ENCODE results near the gene ZNF654.

ZNF654 gene

DNA sequence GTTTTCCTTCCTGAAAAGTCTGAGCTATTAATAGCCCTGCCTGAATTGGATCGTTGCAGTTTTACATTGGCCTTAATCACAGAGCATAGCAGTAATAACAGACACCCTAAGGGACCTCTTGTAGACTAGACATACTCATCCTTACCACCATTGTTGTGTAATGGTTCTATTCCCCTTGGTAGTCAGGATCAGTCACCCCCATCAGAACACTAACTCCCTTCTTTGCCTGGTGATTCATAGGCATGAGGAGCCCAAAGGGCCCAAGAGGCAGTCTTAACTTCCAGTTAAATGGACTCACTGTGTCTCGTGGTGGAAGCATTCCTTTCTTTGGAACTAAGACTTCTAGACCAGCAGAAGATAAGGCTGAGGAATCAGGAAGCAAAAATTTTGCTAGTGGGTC lies 20.5 kb upstream of the ZNF654 start:
- peak; percentile 78 for DNase-seq (ENCODE audit: low read depth)
- TF ChIP-seq CTCF (conservative IDR thresholded peaks at IDR 0.05; ENCODE audit: low read depth, low read length) = no peak
- no peak overlapping the region for H3K4me3 ChIP-seq (ENCODE audit: low read depth, low read length)

DNA sequence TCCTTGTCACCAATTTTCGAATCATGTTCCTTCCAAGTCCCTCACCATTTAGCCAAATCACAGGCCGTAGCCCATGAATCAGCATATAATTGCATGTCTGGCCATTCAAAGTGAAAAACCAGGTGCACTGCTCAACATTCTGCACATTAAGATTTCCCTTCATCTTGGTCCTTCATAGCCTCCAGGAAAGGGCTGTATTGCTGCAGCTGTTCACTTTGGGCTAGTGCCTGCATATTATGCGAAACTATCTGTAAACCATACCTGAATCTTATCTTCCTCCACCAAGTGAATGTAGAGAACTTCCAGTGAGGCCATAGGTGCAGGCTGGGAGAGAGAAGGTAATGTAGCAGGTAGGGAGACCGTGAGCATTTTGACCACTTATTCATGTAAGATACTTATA lies 18.5 kb upstream of the ZNF654 start:
- no peak for TF ChIP-seq CTCF (conservative IDR thresholded peaks at IDR 0.05; ENCODE audit: low read depth, low read length)
- H3K4me3 ChIP-seq (ENCODE audit: low read depth, low read length) = no peak overlapping the region
- no peak for DNase-seq (ENCODE audit: low read depth)

GRCh38 chr3:88041005-88041404 lies 18.1 kb upstream of the ZNF654 start:
- TF ChIP-seq CTCF (conservative IDR thresholded peaks at IDR 0.05; ENCODE audit: low read depth, low read length) = no peak
- no peak overlapping the region for H3K4me3 ChIP-seq (ENCODE audit: low read depth, low read length)

DNA sequence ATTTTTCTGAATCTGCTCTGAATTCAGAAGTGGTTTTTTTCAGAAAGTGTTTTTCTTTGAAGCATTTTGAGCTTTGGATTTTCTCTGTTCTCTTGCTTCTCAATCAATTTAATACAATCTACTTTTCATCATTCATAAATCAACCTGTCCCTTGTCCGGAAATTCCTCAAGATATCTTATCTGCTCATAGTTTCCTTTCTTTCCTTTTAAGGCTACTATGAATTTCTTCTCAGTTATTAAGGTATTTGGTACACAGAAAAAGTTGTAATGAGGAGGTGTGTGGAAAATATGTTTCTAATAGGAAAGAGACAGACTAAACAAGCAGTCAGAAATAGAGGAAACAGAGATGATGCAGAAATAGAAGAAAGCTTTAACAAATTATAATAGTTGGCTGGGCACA lies 14.6 kb upstream of the ZNF654 start:
- no peak for DNase-seq (ENCODE audit: low read depth)
- H3K4me3 ChIP-seq (ENCODE audit: low read depth, low read length) = no peak overlapping the region
- no peak for TF ChIP-seq CTCF (conservative IDR thresholded peaks at IDR 0.05; ENCODE audit: low read depth, low read length)

More at GRCh38 chr3:88041005-88041404, 18.1 kb upstream of the ZNF654 start:
- DNase-seq (ENCODE audit: low read depth) = no peak

- H3K4me3 ChIP-seq (ENCODE audit: low read depth, low read length) = no peak overlapping the region
- TF ChIP-seq CTCF (conservative IDR thresholded peaks at IDR 0.05; ENCODE audit: low read depth, low read length) = no peak
- no peak for DNase-seq (ENCODE audit: low read depth)
Measured at GRCh38 chr3:88046766-88047165, 12.3 kb upstream of the ZNF654 start.

- peak overlapping the region; percentile 86 for H3K4me3 ChIP-seq (ENCODE audit: low read depth, low read length)
- TF ChIP-seq CTCF (conservative IDR thresholded peaks at IDR 0.05; ENCODE audit: low read depth, low read length) = peak; percentile 56
Measured at GRCh38 chr3:88057630-88058305, 1.3 kb upstream of the ZNF654 start.

GRCh38 chr3:88058306-88058580 lies 812 bp upstream of the ZNF654 start:
- peak overlapping the region; percentile 86 for H3K4me3 ChIP-seq (ENCODE audit: low read depth, low read length)
- no peak for DNase-seq (ENCODE audit: low read depth)
- TF ChIP-seq CTCF (conservative IDR thresholded peaks at IDR 0.05; ENCODE audit: low read depth, low read length) = no peak

More at GRCh38 chr3:88057630-88058305, 1.3 kb upstream of the ZNF654 start:
- peak; percentile 59 for DNase-seq (ENCODE audit: low read depth)
